ENCODE data around the gene CC2D2B. TPM values are rescaled to one million over a fixed set of nuclear protein-coding genes. Genes with fewer than 3 reads are reported as not detected.
"Not testable (repeated sequence)": the region's sequence is repeated elsewhere in the genome, so short reads cannot be mapped to it uniquely, and the experiment has no call there.

The CC2D2B gene
- total RNA-seq, 4 donors from 2014 or later = 1.7 to 5.0 (median 2.4) TPM

GRCh38 chr10:95976362-95977229 lies 68.8 kb downstream of the CC2D2B start:
- H3K4me1 ChIP-seq = no peaks in the 10 kb centered on the region
- ATAC-seq = no peak
- 67 to 89% methylated on average over 3 to 6 of the region's 9 CpGs for WGBS, 2 donors (ENCODE audit: low coverage in 1 of 2)
- H3K9me3 ChIP-seq = no peaks in the 10 kb centered on the region
- no peaks in the 10 kb centered on the region for H3K36me3 ChIP-seq
- TF ChIP-seq CTCF (IDR thresholded peaks at IDR 0.05) = no peak
- TF ChIP-seq EP300 (IDR thresholded peaks at IDR 0.05) = no peak
- no peak for TF ChIP-seq POLR2A (IDR thresholded peaks at IDR 0.05)
- no peak for TF ChIP-seq POLR2AphosphoS5 (IDR thresholded peaks at IDR 0.05)
- no peaks in the 10 kb centered on the region for H3K27me3 ChIP-seq
- H3K4me3 ChIP-seq = no peak overlapping the region
- H3K27ac ChIP-seq = no peak overlapping the region

GRCh38 chr10:95982200-95982599 lies 74.4 kb downstream of the CC2D2B start:
- Histone ChIP-seq H3K27me3 (no peaks in the 10 kb centered on the region), H3K27ac (no peak overlapping the region), H3K36me3 (no peaks in the 10 kb centered on the region), H3K4me3 (no peak overlapping the region), H3K4me1 (no peaks in the 10 kb centered on the region), H3K9me3 (no peaks in the 10 kb centered on the region)
- TF ChIP-seq POLR2A (IDR thresholded peaks at IDR 0.05) (no peak), CTCF (IDR thresholded peaks at IDR 0.05) (no peak), EP300 (IDR thresholded peaks at IDR 0.05) (no peak)
- ATAC-seq = no peak
- 88 to 96% methylated on average over 2 of the region's 2 CpGs for WGBS, 2 donors (ENCODE audit: low coverage in 1 of 2)

GRCh38 chr10:95987685-95988426 lies 80.1 kb downstream of the CC2D2B start:
- TF ChIP-seq POLR2AphosphoS5 (IDR thresholded peaks at IDR 0.05) (no peak), POLR2A (IDR thresholded peaks at IDR 0.05) (no peak), CTCF (IDR thresholded peaks at IDR 0.05) (no peak), EP300 (IDR thresholded peaks at IDR 0.05) (no peak)
- Histone ChIP-seq H3K27me3 (no peaks in the 10 kb centered on the region), H3K4me3 (no peak overlapping the region), H3K36me3 (no peaks in the 10 kb centered on the region), H3K27ac (no peak overlapping the region), H3K4me1 (no peaks in the 10 kb centered on the region), H3K9me3 (no peaks in the 10 kb centered on the region)
- WGBS, 2 donors (ENCODE audit: low coverage in 1 of 2) = 34 to 87% methylated on average over 2 of the region's 2 CpGs
- ATAC-seq = no peak

GRCh38 chr10:95988702-95989101 lies 80.9 kb downstream of the CC2D2B start:
- no peak for TF ChIP-seq CTCF (IDR thresholded peaks at IDR 0.05)
- TF ChIP-seq EP300 (IDR thresholded peaks at IDR 0.05) = no peak
- TF ChIP-seq POLR2AphosphoS5 (IDR thresholded peaks at IDR 0.05) = no peak
- TF ChIP-seq POLR2A (IDR thresholded peaks at IDR 0.05) = no peak
- Histone ChIP-seq H3K4me3 (no peak overlapping the region), H3K9me3 (no peaks in the 10 kb centered on the region), H3K4me1 (no peaks in the 10 kb centered on the region), H3K36me3 (no peaks in the 10 kb centered on the region), H3K27me3 (no peaks in the 10 kb centered on the region), H3K27ac (no peak overlapping the region)
- WGBS, 2 donors (ENCODE audit: low coverage in 1 of 2) = 82 to 89% methylated on average over 3 of the region's 3 CpGs
- no peak for ATAC-seq

GRCh38 chr10:95994376-95994775 lies 86.6 kb downstream of the CC2D2B start:
- not testable (repeated sequence) for H3K4me3 ChIP-seq, H3K9me3 ChIP-seq, H3K36me3 ChIP-seq, H3K4me1 ChIP-seq, ATAC-seq, H3K27ac ChIP-seq, H3K27me3 ChIP-seq
- 86 to 94% methylated on average over 10 to 11 of the region's 11 CpGs for WGBS, 2 donors (ENCODE audit: low coverage in 1 of 2)

Data from gastroesophageal sphincter (tissue), 4 donors.